Measurements from ENCODE around the gene MMP24OS.

DNA sequence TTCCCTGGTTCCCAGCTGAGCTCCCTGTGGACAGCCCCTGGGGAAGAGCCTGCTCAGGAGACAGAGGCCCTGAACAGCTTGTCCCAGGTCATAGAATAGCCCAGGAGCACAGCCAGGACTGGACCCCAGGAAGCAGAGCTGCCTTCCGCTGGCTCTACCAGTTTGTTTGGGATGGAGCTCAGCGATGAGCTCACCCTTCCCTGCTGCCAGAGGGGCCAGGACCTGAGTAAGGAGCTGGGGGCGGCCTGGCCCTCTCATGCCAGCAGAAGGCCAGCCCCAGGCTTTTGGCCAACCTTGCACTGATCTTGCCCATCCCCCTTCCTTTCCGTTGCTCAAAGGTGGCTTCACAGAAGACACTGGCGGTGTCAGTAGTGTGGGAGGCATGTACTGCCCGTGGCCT is 17.5 kb downstream of the MMP24OS start:
- TF ChIP-seq, protein P1, sequence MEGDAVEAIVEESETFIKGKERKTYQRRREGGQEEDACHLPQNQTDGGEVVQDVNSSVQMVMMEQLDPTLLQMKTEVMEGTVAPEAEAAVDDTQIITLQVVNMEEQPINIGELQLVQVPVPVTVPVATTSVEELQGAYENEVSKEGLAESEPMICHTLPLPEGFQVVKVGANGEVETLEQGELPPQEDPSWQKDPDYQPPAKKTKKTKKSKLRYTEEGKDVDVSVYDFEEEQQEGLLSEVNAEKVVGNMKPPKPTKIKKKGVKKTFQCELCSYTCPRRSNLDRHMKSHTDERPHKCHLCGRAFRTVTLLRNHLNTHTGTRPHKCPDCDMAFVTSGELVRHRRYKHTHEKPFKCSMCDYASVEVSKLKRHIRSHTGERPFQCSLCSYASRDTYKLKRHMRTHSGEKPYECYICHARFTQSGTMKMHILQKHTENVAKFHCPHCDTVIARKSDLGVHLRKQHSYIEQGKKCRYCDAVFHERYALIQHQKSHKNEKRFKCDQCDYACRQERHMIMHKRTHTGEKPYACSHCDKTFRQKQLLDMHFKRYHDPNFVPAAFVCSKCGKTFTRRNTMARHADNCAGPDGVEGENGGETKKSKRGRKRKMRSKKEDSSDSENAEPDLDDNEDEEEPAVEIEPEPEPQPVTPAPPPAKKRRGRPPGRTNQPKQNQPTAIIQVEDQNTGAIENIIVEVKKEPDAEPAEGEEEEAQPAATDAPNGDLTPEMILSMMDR (IDR thresholded peaks at IDR 0.05), result no peak
- no peak for TF ChIP-seq EZH2phosphoT487 (IDR thresholded peaks at IDR 0.05)

Data from neural progenitor cell (in vitro differentiated cells).